ENCODE measurements around the gene GAP43. TPM values are rescaled to one million over a fixed set of nuclear protein-coding genes. Genes with fewer than 3 reads are reported as not detected.

The GAP43 gene
- total and polyA plus RNA-seq, 2 of the 13 experiments (the other 11 are each of a cell fraction or from before 2014, with no cell fraction given), result not detected

DNA sequence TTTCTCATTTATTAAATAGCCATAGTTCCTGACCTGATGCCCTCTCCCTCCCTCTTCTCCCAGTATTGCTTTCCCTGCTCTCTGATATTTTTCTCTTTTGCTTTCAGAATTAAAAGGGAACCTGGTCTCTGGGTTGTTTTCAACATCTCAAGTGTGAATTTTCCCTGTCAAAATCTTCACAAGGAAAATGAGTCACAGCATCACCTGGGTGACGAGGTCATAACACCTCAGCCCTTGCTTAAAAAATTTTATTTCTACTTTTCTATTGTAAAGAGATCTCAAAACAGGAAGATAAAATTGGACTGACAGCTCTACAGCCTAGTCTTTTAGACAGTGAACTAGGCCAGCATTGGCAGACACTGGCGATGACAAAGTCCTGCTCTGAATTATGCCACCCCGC lies 40.1 kb downstream of the GAP43 start (continued):
- TF ChIP-seq MXI1 (IDR thresholded peaks at IDR 0.05; ENCODE audit: borderline replicate concordance, low read depth, low read length) (no peak), ZNF780A (CRISPR knock-in tag; IDR thresholded peaks at IDR 0.05) (no peak), ZNF747 (CRISPR knock-in tag; IDR thresholded peaks at IDR 0.05; ENCODE audit: borderline replicate concordance) (no peak)

DNA sequence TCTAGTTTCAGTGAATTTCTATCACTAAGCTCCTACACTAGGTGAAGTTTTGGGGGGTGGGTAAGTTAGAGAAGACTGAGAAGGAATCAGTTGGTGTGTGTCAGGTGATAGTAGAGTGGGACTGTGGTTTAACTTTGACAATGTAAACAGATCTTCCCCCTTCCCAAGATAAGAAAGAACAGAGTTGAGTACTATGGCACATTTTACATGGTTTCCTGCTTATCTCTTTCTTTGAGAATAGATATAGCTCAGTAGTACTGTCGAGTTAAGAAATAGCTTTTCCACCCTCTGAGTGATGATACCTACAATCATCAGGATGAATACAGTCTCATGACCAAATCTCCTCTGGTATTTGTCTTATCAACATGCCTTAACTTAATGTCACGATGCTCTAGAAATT lies 42.8 kb downstream of the GAP43 start:
- no peak for FAIRE-seq
- Histone ChIP-seq H3K4me3 (replicated peaks in 1 of 3; ENCODE audit: insufficient read depth in 1 of 3, low read depth in 2 of 3, low read length in 3 of 3) (no peak overlapping the region), H3K79me2 (ENCODE audit: insufficient read depth, low read length) (no peaks in the 10 kb centered on the region), H3K4me2 (ENCODE audit: low read depth, low read length) (no peak overlapping the region), H4K20me1 (ENCODE audit: insufficient read depth, low read length) (no peaks in the 10 kb centered on the region), H3K27ac (ENCODE audit: extremely low read length, insufficient read depth, low read length) (no peak overlapping the region), H3K4me1 (ENCODE audit: insufficient read depth, low read length) (no peaks in the 10 kb centered on the region), H2AFZ (ENCODE audit: low read length) (no peak overlapping the region), H3K9me3 (ENCODE audit: low read length) (no peaks in the 10 kb centered on the region), H3K36me3 (replicated peaks in 1 of 2; ENCODE audit: control insufficient read depth in 1 of 2, insufficient read depth in 2 of 2, low read length in 2 of 2) (no peaks in the 10 kb centered on the region), H3K27me3 (ENCODE audit: control insufficient read depth in 1 of 2, insufficient read depth in 2 of 2, low read length in 2 of 2) (no peaks in the 10 kb centered on the region), H3K9ac (ENCODE audit: insufficient read depth, low read depth, low read length) (no peak overlapping the region)
- DNase-seq (ENCODE audit: low spot score), result no peak
- BruUV-seq (replicated peaks), result no TSS peak
- in situ Hi-C loops (cut with HindIII; ENCODE audit: extremely low pct_ligation_motif_present, low pct_unique_long_range_greater_than_20kb) (no loop called here), intact Hi-C loops (cut with micrococcal nuclease; ENCODE audit: unreplicated experiment) (no loop called here)
- TF ChIP-seq, protein P1, sequence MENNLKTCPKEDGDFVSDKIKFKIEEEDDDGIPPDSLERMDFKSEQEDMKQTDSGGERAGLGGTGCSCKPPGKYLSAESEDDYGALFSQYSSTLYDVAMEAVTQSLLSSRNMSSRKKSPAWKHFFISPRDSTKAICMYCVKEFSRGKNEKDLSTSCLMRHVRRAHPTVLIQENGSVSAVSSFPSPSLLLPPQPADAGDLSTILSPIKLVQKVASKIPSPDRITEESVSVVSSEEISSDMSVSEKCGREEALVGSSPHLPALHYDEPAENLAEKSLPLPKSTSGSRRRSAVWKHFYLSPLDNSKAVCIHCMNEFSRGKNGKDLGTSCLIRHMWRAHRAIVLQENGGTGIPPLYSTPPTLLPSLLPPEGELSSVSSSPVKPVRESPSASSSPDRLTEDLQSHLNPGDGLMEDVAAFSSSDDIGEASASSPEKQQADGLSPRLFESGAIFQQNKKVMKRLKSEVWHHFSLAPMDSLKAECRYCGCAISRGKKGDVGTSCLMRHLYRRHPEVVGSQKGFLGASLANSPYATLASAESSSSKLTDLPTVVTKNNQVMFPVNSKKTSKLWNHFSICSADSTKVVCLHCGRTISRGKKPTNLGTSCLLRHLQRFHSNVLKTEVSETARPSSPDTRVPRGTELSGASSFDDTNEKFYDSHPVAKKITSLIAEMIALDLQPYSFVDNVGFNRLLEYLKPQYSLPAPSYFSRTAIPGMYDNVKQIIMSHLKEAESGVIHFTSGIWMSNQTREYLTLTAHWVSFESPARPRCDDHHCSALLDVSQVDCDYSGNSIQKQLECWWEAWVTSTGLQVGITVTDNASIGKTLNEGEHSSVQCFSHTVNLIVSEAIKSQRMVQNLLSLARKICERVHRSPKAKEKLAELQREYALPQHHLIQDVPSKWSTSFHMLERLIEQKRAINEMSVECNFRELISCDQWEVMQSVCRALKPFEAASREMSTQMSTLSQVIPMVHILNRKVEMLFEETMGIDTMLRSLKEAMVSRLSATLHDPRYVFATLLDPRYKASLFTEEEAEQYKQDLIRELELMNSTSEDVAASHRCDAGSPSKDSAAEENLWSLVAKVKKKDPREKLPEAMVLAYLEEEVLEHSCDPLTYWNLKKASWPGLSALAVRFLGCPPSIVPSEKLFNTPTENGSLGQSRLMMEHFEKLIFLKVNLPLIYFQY (CRISPR knock-in tag; IDR thresholded peaks at IDR 0.05; ENCODE audit: borderline replicate concordance), result no peak
- no peak for TF ChIP-seq HIVEP1 (CRISPR knock-in tag; IDR thresholded peaks at IDR 0.05)
- no peak for TF ChIP-seq KLF16 (CRISPR knock-in tag; IDR thresholded peaks at IDR 0.05)
- no peak for TF ChIP-seq CREB1 (IDR thresholded peaks at IDR 0.05)
- no peak for TF ChIP-seq CREB1 (CRISPR knock-in tag; IDR thresholded peaks at IDR 0.05)
- no peak for TF ChIP-seq ZNF530 (CRISPR knock-in tag; IDR thresholded peaks at IDR 0.05; ENCODE audit: low read depth)
- TF ChIP-seq DMAP1 (CRISPR knock-in tag; IDR thresholded peaks at IDR 0.05), result no peak
- TF ChIP-seq CHD4 (IDR thresholded peaks at IDR 0.05; ENCODE audit: borderline replicate concordance, low read length), result no peak
- TF ChIP-seq ZNF350 (CRISPR knock-in tag; IDR thresholded peaks at IDR 0.05; ENCODE audit: borderline replicate concordance, low read depth), result no peak
- TF ChIP-seq, protein P2, sequence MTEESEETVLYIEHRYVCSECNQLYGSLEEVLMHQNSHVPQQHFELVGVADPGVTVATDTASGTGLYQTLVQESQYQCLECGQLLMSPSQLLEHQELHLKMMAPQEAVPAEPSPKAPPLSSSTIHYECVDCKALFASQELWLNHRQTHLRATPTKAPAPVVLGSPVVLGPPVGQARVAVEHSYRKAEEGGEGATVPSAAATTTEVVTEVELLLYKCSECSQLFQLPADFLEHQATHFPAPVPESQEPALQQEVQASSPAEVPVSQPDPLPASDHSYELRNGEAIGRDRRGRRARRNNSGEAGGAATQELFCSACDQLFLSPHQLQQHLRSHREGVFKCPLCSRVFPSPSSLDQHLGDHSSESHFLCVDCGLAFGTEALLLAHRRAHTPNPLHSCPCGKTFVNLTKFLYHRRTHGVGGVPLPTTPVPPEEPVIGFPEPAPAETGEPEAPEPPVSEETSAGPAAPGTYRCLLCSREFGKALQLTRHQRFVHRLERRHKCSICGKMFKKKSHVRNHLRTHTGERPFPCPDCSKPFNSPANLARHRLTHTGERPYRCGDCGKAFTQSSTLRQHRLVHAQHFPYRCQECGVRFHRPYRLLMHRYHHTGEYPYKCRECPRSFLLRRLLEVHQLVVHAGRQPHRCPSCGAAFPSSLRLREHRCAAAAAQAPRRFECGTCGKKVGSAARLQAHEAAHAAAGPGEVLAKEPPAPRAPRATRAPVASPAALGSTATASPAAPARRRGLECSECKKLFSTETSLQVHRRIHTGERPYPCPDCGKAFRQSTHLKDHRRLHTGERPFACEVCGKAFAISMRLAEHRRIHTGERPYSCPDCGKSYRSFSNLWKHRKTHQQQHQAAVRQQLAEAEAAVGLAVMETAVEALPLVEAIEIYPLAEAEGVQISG (CRISPR knock-in tag; IDR thresholded peaks at IDR 0.05), result no peak
- no peak for TF ChIP-seq YEATS4 (CRISPR knock-in tag; IDR thresholded peaks at IDR 0.05; ENCODE audit: borderline replicate concordance)
- no peak for TF ChIP-seq ZNF24 (IDR thresholded peaks at IDR 0.05)
- TF ChIP-seq, protein P3, sequence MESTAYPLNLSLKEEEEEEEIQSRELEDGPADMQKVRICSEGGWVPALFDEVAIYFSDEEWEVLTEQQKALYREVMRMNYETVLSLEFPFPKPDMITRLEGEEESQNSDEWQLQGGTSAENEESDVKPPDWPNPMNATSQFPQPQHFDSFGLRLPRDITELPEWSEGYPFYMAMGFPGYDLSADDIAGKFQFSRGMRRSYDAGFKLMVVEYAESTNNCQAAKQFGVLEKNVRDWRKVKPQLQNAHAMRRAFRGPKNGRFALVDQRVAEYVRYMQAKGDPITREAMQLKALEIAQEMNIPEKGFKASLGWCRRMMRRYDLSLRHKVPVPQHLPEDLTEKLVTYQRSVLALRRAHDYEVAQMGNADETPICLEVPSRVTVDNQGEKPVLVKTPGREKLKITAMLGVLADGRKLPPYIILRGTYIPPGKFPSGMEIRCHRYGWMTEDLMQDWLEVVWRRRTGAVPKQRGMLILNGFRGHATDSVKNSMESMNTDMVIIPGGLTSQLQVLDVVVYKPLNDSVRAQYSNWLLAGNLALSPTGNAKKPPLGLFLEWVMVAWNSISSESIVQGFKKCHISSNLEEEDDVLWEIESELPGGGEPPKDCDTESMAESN (CRISPR knock-in tag; conservative IDR thresholded peaks at IDR 0.05), result no peak
- 64% methylated on average over 2 of the region's 2 CpGs for WGBS (ENCODE audit: low lambda C conversion rate)
- no peak for ATAC-seq
- CTCF ChIA-PET (ENCODE audit: low intra/inter-chr PET ratio, low total read pairs), result no interaction called here
- POLR2A ChIA-PET, result no interaction called here
